ENCODE data around the gene THSD1.
"Not testable (repeated sequence)": the region's sequence is repeated elsewhere in the genome, so short reads cannot be mapped to it uniquely, and the experiment has no call there.

The THSD1 gene

DNA sequence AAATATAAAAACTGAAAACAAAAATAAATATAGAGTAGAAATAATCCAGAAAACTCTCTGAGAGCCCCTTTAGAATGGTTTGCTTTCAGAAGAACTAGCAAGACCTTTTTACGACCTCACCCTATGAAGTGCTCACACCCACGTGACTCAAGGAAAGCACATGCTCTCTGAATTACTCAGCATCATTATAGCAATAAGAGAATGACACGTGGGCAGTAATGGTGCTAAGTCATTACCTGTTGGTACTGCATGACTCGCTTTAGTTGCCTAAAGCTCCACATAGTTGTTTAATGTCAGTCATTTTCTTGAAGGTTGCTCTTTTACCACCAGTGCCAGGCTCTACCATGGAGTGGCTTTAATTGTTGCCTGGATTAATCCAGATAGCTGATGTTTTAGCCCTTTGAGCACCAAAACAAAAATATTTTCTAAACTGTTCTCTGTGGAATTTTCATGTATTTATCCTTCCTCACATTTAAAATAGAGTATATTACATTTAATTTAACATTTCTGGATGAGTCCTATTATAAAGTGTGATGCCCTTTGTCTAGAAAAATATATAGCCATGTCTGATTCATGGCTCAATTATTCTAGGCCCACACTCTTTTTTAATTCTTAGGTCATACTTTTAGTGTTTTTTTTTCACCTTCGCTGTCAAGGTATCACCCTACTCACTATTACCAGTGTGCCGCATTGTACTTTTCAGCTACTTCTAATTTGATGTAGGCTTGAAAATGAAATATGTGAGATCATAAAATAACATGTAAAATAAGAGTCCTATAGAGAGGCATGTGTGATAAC lies 56.8 kb downstream of the THSD1 start:
- peak; percentile 22 for DNase-seq

DNA sequence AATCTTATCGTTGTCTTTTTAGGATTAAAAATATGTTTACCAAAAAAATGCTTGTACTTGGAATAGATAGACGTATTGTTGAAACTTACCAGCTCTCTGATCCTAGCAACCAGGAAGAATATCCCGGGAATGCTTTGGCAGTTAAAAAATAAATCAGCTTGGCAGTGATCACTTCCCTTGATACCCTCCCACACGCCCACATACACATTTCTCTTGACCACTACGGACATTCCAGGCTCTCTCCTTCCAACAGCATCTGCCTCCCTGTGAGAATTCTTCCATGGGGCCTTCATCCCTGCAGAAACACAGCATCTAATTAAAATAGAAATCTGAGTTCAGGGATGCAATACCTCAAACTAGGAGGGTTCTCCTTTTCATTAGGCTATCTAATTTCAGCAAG lies 57.9 kb downstream of the THSD1 start:
- no peak for DNase-seq

DNA sequence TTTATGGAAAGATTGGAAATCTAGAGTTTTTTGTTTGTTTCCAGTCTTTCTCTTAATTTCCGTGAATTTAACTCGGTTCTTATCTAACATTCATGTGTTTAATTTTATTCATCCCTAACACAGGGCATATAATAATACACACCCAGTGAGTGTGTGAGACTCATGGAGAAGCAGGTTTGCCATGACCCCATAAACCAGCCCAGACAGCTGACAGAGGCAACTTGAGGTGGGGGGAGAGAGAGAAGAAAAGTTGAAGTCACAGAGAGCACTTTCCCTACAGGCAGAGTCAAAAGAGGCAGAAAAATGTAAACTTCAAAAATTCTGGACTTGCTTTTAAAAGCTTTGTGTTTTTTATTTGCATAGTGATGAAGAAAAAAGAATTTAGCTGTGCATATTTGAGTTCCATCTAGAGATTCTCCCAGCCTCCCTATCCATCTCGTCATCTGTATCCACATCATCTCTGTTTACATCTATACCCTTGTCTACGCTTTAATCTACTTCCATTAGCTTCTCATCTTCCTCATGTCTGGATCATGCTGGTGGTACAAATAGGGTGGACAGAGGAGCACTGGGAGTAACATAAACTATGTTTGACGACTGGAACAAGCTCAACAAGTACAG lies 60.2 kb downstream of the THSD1 start:
- no peak for DNase-seq

DNA sequence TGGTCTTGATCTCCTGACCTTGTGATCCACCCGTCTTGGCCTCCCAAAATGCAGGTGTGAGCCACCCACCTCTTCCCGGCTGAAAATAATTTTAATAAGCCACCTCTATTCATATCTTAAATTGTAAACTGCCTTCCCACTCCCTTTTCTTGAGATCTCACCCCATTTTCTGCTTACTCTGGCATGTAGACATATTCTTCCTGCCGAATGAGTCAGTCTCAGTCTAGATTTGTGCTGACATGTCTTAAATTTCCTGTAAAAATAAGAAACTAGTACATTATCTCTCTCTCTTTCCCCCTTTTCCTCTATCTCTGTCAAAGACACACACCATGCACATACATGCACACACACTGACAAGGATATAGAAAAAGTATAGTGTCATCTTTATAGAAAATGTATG lies 60.9 kb downstream of the THSD1 start:
- DNase-seq = no peak

DNA sequence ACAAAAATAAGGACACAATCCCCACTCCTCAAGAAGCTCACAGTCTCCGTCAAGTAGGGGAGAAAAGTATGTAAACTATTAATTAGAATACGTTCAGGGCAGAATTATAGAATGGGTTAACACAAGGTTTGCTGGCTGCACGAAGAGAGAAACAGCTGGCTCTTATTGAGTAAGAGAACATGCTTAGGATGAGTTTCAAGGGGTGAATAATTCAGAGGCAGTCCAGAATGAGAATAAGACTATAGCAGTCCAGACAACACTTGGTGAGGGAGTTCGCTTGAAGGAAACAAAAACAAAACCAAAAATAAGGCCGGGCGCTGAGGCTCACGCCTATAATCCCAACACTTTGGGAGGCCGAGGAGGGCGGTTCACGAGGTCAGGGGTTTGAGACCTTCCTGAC lies 61.9 kb downstream of the THSD1 start:
- DNase-seq = no peak

DNA sequence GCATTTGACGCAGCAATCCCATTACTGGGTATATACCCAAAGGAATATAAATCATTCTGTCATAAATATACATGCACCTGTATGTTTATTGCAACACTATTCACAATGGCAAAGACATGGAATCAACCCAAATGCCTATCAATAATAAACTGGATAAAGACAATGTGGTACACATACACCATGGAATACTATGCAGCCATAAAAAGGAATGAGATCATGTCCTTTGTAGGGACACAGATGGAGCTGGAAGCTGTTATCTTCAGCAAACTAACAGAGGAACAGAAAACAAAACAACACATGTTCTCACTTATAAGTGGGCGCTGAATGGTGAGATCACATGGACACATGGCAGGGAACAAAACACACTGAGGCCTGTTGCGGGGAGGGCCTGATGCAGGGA lies 63.8 kb downstream of the THSD1 start:
- DNase-seq = not testable (repeated sequence)

DNA sequence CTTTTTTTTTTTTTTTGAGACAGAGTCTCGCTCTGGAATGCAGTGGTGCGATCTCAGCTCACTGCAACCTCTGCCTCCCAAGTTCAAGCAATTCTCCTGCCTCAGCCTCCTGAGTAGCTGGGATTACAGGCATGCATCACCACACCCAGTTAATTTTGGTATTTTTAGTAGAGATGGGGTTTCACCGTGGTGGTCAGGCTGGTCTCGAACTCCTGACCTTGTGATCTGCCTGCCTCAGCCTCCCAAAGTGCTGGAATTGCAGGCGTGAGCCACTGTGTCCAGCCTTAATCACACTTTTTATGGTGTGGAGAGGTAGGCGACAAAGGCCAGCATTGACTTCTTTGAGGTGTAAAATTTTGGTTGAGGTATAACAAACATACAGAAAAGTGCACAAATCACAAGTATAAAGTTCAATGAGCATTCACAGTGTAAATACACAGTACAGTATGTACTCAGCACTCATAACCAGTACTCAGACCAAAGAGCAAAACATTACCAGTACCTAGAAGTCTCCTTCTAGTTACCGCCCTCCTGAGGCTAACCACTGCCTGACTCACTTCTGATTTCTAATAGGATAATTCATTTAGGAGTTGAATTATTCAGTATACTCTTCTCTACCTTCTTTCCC lies 68.0 kb downstream of the THSD1 start:
- peak; percentile 5 for DNase-seq

DNA sequence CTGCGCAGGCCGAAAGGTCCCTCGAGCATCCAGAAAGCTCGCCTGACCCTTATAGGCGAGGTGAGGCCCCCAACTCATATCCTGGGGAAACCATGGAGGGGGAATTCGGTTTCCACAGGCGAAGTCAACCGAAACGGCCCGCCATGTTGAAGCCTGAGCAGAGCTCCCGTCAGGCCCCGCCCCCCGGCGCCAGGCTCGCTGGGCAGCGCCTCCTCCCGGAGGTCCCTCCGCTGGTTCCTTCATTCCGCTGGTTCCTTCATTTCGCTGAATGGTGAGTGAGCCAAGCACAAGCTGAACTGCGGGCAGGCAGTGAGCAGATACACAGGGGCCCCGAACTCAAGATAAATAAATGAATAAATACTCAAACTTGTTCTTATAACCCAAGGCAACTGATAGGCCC lies 71.9 kb downstream of the THSD1 start:
- not testable (repeated sequence) for DNase-seq

DNA sequence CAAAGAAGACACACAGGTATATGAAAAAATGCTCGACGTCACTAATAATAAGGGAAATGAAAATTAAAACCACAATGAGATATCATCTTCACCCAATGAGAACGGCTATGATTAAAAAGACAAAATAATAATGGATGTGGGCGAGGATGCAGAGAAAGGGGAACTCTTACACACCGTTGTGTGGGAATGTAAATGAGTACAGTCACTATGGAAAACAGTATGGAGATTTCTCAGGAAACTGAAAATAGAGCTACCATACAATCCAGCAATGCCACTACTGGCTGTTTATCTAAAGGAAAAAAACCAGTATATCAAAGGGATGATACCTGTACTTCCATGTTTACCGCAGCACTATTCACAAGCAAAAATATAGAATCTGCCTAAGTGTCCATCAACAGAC lies 74.1 kb downstream of the THSD1 start:
- not testable (repeated sequence) for DNase-seq

All from hematopoietic multipotent progenitor cell treated with erythropoietin and hydrocortisone succinate and interleukin-3 and kit ligand, for 8 days (in vitro differentiated cells).